CD14-positive monocyte (primary cell): ENCODE results near the gene QSER1. TPM values are rescaled to one million over a fixed set of nuclear protein-coding genes. Genes with fewer than 3 reads are reported as not detected.

ENCODE experiments used
- DNase-seq, 3 donors: peaks; one replicate each; pipeline ENCODE4 v3.0.0-alpha.2; 2011 to 2022
- H2AFZ ChIP-seq: 2 replicates; pipeline ENCODE4 v1.6.0; 2012; ENCODE audit warnings: mild to moderate bottlenecking, low read depth, low read length, inconsistent platforms; ENCODE audit not compliant: insufficient read depth, poor library complexity, severe bottlenecking
- H3K27ac ChIP-seq, 2 donors: 1 replicate in 1 of 2; 2 replicates in 1 of 2; pipeline ENCODE4 v1.5.1; 2012 to 2013; ENCODE audit warnings: low read length in 2 of 2, control low read depth in 1 of 2, inconsistent platforms in 1 of 2, low read depth in 1 of 2, mild to moderate bottlenecking in 1 of 2
- H3K27me3 ChIP-seq, 2 donors: one replicate each; pipeline versions ENCODE4 v1.6.0 to v1.6.1; 2011 to 2013; ENCODE audit warnings: low read length in 2 of 2; ENCODE audit not compliant: control insufficient read depth in 2 of 2, insufficient read depth in 2 of 2
- H3K36me3 ChIP-seq, 2 donors: replicated peaks in 1 of 2; 1 replicate in 1 of 2; 2 replicates in 1 of 2; pipeline versions ENCODE4 v1.5.1 to v1.6.1; 2012 to 2013; ENCODE audit warnings: low read length in 2 of 2, control low read depth in 1 of 2, inconsistent platforms in 1 of 2, mild to moderate bottlenecking in 1 of 2; ENCODE audit not compliant: insufficient read depth in 2 of 2, control insufficient read depth in 1 of 2
- H3K4me1 ChIP-seq, 2 donors: 1 replicate in 1 of 2; 2 replicates in 1 of 2; pipeline versions ENCODE4 v1.5.1 to v1.6.1; 2012 to 2013; ENCODE audit warnings: low read length in 2 of 2, control low read depth in 1 of 2, inconsistent platforms in 1 of 2, mild to moderate bottlenecking in 1 of 2, moderate library complexity in 1 of 2; ENCODE audit not compliant: insufficient read depth in 2 of 2, control insufficient read depth in 1 of 2
- H3K4me2 ChIP-seq: replicated peaks from 2 replicates; pipeline ENCODE3; 2012; ENCODE audit warnings: low read length, moderate library complexity, mild to moderate bottlenecking; ENCODE audit not compliant: poor library complexity, severe bottlenecking; ENCODE audit errors: extremely low read depth
- H3K4me3 ChIP-seq, 3 experiments: fragments of 200-600 bp in 1 of 3; sonication (generic) in 1 of 3; replicated peaks in 1 of 3; 1 replicate in 2 of 3; 2 replicates in 1 of 3; pipeline ENCODE4 v1.5.1; 2011 to 2013; ENCODE audit warnings: low read length in 3 of 3, mild to moderate bottlenecking in 3 of 3, control low read depth in 2 of 3, low read depth in 2 of 3, inconsistent platforms in 1 of 3, moderate library complexity in 1 of 3
- H3K79me2 ChIP-seq: 2 replicates; pipeline ENCODE4 v1.6.0; 2012; ENCODE audit warnings: mild to moderate bottlenecking, control low read depth, inconsistent platforms, low read length, moderate library complexity; ENCODE audit not compliant: insufficient read depth
- H3K9ac ChIP-seq: 2 replicates; pipeline ENCODE4 v1.6.0; 2017; ENCODE audit warnings: low read length, mild to moderate bottlenecking; ENCODE audit not compliant: insufficient read depth, poor library complexity, severe bottlenecking
- H3K9me3 ChIP-seq, 2 donors: replicated peaks in 1 of 2; 1 replicate in 1 of 2; 2 replicates in 1 of 2; pipeline versions ENCODE4 v1.5.1 to v1.6.1; 2012 to 2013; ENCODE audit warnings: low read length in 2 of 2, control low read depth in 1 of 2; ENCODE audit not compliant: control insufficient read depth in 1 of 2, insufficient read depth in 1 of 2
- H4K20me1 ChIP-seq: 2 replicates; pipeline ENCODE4 v1.6.0; 2012; ENCODE audit warnings: mild to moderate bottlenecking, low read length, control low read depth, moderate library complexity; ENCODE audit not compliant: insufficient read depth
- H3K27ac Mint-ChIP-seq, 7 donors: one replicate each; pipeline ENCODE4 v1.8.0; 2020; ENCODE audit warnings: mild to moderate bottlenecking in 7 of 7, mixed read lengths in 7 of 7, moderate library complexity in 6 of 7, inconsistent platforms in 2 of 7
- H3K27me3 Mint-ChIP-seq, 3 donors: one replicate each; pipeline ENCODE4 v1.8.0; 2021 to 2022; ENCODE audit warnings: low read depth in 3 of 3, mild to moderate bottlenecking in 3 of 3, mixed read lengths in 3 of 3, moderate library complexity in 3 of 3, inconsistent platforms in 1 of 3
- H3K36me3 Mint-ChIP-seq, 2 donors: one replicate each; pipeline ENCODE4 v1.8.0; 2020; ENCODE audit warnings: mixed read lengths in 2 of 2, inconsistent platforms in 1 of 2, mild to moderate bottlenecking in 1 of 2
- H3K4me1 Mint-ChIP-seq: one replicate; pipeline ENCODE4 v1.8.0; 2020; ENCODE audit warnings: mild to moderate bottlenecking, mixed read lengths
- H3K4me3 Mint-ChIP-seq, 2 donors: one replicate each; pipeline ENCODE4 v1.8.0; 2020; ENCODE audit warnings: mild to moderate bottlenecking in 2 of 2, mixed read lengths in 2 of 2, moderate library complexity in 1 of 2
- H3K9me3 Mint-ChIP-seq, 7 donors: one replicate each; pipeline ENCODE4 v1.8.0; 2020 to 2022; ENCODE audit warnings: mixed read lengths in 7 of 7, mild to moderate bottlenecking in 6 of 7, moderate library complexity in 6 of 7, inconsistent platforms in 2 of 7
- CTCF ChIP-seq: fragments of 200-600 bp; IDR thresholded peaks from one replicate; pipeline ENCODE4 v1.8.0; 2022; ENCODE audit warnings: antibody characterized with exemption, mild to moderate bottlenecking
- WGBS: methylation state at CpG from one replicate; pipeline ENCODE4 v1.1.5; 2013; ENCODE audit warnings: missing lambda C conversion rate; ENCODE audit not compliant: insufficient coverage; 5-methylcytosine and 5-hydroxymethylcytosine counted together
- intact Hi-C, 2 donors: fragments of 100-400 bp; cut with micrococcal nuclease; formaldehyde crosslinking; loops; one replicate each; pipeline versions ENCODE4 v1.15.0 to v1.15.1; 2023
- polyA minus RNA-seq: library from RNA; depleted of rRNA, polyadenylated mRNA; stranded (reverse); fragments of >200 nt; gene quantifications from 2 replicates; pipeline ENCODE4 v1.2.3, GENCODE V29; 2012
- polyA plus RNA-seq, 3 donors: library from polyadenylated mRNA; depleted of rRNA in 1 of 3; unstranded in 2 of 3; stranded (reverse) in 1 of 3; fragments of 300-500 nt in 2 of 3; fragments of >200 nt in 1 of 3; fragmentation: Illumina TruSeq in 2 of 3; gene quantifications; 1 replicate in 2 of 3; 2 replicates in 1 of 3; pipeline ENCODE4 v1.2.3, GENCODE V29; 2012 to 2021
- total RNA-seq, 12 experiments: library from RNA in 1 of 12; stranded (reverse) in 1 of 12; fragments of 120-200 nt in 1 of 12; gene quantifications; one replicate each; pipeline ENCODE4 v1.2.4 and lab custom pipeline; 2013 to 2026; ENCODE audit warnings: mixed read lengths in 6 of 12, inconsistent platforms in 1 of 12

QSER1 gene
- total RNA-seq (2013) = 21.6 TPM
- polyA plus RNA-seq (1 to 10 TPM; 1.1 to 7.0 (median 2.5) TPM), polyA minus RNA-seq (10.0 and 15.1 TPM in 2 replicates), total RNA-seq (lab: John Stamatoyannopoulos, UW) (29.3 to 179 (median 52.8) reads per million in 11 experiments)

GRCh38 chr11:32892355-32893092, at the start of gene QSER1:
TSS of gene QSER1 (plus strand) at chr11:32892811. CDS start at chr11:32893126, 315 bp downstream.
- Histone ChIP-seq H3K9me3 (peaks cover 0 to 5% of the 10 kb centered on the region in 2 donors), H4K20me1 (no peaks in the 10 kb centered on the region), H3K4me1 (peaks cover 14 to 24% of the 10 kb centered on the region in 2 donors), H2AFZ (peak within 1 kb of the TSS; percentile 95), H3K36me3 (no peaks in the 10 kb centered on the region), H3K9ac (peak within 1 kb of the TSS; percentile 85), H3K4me2 (peak within 1 kb of the TSS; percentile 91), H3K27ac (peak within 1 kb of the TSS; percentile 76 to 84), H3K4me3 (peak within 1 kb of the TSS; percentile 74 to 96 (median 93)), H3K79me2 (peaks cover 45% of the 10 kb centered on the region), H3K27me3 (no peaks in the 10 kb centered on the region)
- WGBS = 0% methylated on average over 77 of the region's 91 CpGs
- no peak for TF ChIP-seq CTCF
- H3K27me3 Mint-ChIP-seq = peaks cover 2 to 6% (median 3%) of the 10 kb centered on the region in 3 donors
- peak within 1 kb of the TSS; percentile 83 to 95 (median 92) for H3K27ac Mint-ChIP-seq
- peaks cover 25% of the 10 kb centered on the region for H3K4me1 Mint-ChIP-seq
- peak in 2 of 3 donors; percentile 47 to 53 for DNase-seq
- intact Hi-C loops = loop anchor here (5.0 to 10.0 kb wide), 2 partner anchors 40 to 308 kb away; partner anchors contain the start of gene EIF3M (in 1 of the 2)
- H3K9me3 Mint-ChIP-seq = peaks cover 2 to 10% (median 5%) of the 10 kb centered on the region in 7 donors
- peak within 1 kb of the TSS; percentile 95 to 97 for H3K4me3 Mint-ChIP-seq
- no peaks in the 10 kb centered on the region for H3K36me3 Mint-ChIP-seq

- no peaks in the 10 kb centered on the region for H4K20me1 ChIP-seq
- no peak overlapping the region for H3K4me3 ChIP-seq
- no peak overlapping the region for H3K4me2 ChIP-seq
- TF ChIP-seq CTCF = no peak
- H2AFZ ChIP-seq = no peak overlapping the region
- H3K9ac ChIP-seq = no peak overlapping the region
- H3K27ac Mint-ChIP-seq = peak overlapping the region in 6 of 7 donors; percentile 21 to 74 (median 58)
- peak overlapping the region in 1 of 2 donors; percentile 58 for H3K27ac ChIP-seq
- H3K4me3 Mint-ChIP-seq = peak overlapping the region in 1 of 2 donors; percentile 9
- H3K9me3 Mint-ChIP-seq = peaks cover 0 to 4% (median 0%) of the 10 kb centered on the region in 7 donors
- peaks cover 34% of the 10 kb centered on the region for H3K4me1 Mint-ChIP-seq
- intact Hi-C loops = no loop called here
- no CpG with 5 or more reads among the region's 3 CpGs for WGBS
- H3K27me3 ChIP-seq = no peaks in the 10 kb centered on the region
- H3K79me2 ChIP-seq = peaks cover 39% of the 10 kb centered on the region
- peaks cover 0 to 11% of the 10 kb centered on the region in 2 donors for H3K36me3 ChIP-seq
- H3K36me3 Mint-ChIP-seq = peaks cover 15 to 34% of the 10 kb centered on the region in 2 donors
- peaks cover 32 to 44% of the 10 kb centered on the region in 2 donors for H3K4me1 ChIP-seq
- no peaks in the 10 kb centered on the region for H3K27me3 Mint-ChIP-seq
- peak in 1 of 3 donors; percentile 23 for DNase-seq
- H3K9me3 ChIP-seq = no peaks in the 10 kb centered on the region
Observed at GRCh38 chr11:32843544-32843943, 49.1 kb upstream of the QSER1 start.
